Measurements from ENCODE around the gene TNIK.

TNIK gene

GRCh38 chr3:171169443-171169842 lies 290.8 kb downstream of the TNIK start:
- Histone ChIP-seq H3K27ac (no peak overlapping the region), H3K4me3 (no peak overlapping the region)
- DNase-seq (ENCODE audit: low spot score), result no peak
- TF ChIP-seq, protein P1, sequence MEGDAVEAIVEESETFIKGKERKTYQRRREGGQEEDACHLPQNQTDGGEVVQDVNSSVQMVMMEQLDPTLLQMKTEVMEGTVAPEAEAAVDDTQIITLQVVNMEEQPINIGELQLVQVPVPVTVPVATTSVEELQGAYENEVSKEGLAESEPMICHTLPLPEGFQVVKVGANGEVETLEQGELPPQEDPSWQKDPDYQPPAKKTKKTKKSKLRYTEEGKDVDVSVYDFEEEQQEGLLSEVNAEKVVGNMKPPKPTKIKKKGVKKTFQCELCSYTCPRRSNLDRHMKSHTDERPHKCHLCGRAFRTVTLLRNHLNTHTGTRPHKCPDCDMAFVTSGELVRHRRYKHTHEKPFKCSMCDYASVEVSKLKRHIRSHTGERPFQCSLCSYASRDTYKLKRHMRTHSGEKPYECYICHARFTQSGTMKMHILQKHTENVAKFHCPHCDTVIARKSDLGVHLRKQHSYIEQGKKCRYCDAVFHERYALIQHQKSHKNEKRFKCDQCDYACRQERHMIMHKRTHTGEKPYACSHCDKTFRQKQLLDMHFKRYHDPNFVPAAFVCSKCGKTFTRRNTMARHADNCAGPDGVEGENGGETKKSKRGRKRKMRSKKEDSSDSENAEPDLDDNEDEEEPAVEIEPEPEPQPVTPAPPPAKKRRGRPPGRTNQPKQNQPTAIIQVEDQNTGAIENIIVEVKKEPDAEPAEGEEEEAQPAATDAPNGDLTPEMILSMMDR (IDR thresholded peaks at IDR 0.05), result no peak

GRCh38 chr3:171168551-171168950 lies 291.7 kb downstream of the TNIK start:
- H3K4me3 ChIP-seq, result no peak overlapping the region
- DNase-seq (ENCODE audit: low spot score), result no peak
- H3K27ac ChIP-seq, result no peak overlapping the region
- TF ChIP-seq, protein P1 (IDR thresholded peaks at IDR 0.05), result no peak

DNA sequence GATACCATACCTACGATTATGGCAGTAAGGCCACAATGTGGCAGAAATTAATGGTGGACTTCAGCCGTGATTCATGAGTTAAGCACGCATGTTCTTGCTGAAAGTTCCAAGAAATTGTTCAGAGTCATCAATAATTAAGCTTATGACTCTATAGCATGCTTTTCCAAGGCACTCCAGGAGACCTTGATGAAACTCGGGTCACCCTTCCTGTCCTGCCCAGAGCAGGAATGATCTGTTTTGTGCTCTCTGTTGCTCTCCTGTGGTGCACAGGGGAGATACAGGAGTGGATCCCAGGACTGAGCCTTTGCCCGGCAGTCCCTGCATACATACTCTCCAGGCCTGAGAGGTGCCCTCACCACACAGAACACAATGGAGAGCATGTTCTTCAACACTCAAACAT lies 292.1 kb downstream of the TNIK start:
- TF ChIP-seq, protein P1 (IDR thresholded peaks at IDR 0.05), result no peak
- no peak overlapping the region for H3K27ac ChIP-seq
- H3K4me3 ChIP-seq, result no peak overlapping the region
- no peak for DNase-seq (ENCODE audit: low spot score)

GRCh38 chr3:171165983-171166382 lies 294.2 kb downstream of the TNIK start:
- no peak overlapping the region for H3K27ac ChIP-seq
- DNase-seq (ENCODE audit: low spot score), result no peak
- TF ChIP-seq, protein P1 (IDR thresholded peaks at IDR 0.05), result no peak
- H3K4me3 ChIP-seq, result no peak overlapping the region

DNA sequence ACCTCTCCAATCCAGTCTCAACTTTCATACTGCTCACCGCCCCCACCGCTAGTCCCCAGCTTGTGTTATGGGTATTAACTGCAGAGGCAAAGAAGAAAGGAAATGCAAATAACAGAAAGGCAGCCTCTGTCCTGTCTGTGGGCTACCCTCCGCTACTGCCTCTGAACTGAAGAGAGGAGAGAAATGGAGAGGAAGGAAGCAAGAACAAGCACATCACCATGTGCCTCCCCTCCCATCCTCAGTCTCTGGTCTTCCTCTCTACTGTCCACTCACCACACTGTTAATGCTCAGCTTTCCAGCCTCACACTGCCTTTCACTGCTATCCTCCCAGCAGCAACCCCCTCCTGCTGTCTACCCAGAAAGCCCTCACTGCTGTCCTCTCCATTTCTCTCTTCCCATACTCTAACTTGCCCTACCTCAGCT lies 294.7 kb downstream of the TNIK start:
- no peak overlapping the region for H3K4me3 ChIP-seq
- no peak overlapping the region for H3K27ac ChIP-seq
- TF ChIP-seq, protein P1 (IDR thresholded peaks at IDR 0.05), result no peak
- no peak for DNase-seq (ENCODE audit: low spot score)

GRCh38 chr3:171164067-171164465 lies 296.1 kb downstream of the TNIK start:
- Histone ChIP-seq H3K4me3 (no peak overlapping the region), H3K27ac (no peak overlapping the region)
- DNase-seq (ENCODE audit: low spot score), result no peak
- TF ChIP-seq, protein P1 (IDR thresholded peaks at IDR 0.05), result no peak

DNA sequence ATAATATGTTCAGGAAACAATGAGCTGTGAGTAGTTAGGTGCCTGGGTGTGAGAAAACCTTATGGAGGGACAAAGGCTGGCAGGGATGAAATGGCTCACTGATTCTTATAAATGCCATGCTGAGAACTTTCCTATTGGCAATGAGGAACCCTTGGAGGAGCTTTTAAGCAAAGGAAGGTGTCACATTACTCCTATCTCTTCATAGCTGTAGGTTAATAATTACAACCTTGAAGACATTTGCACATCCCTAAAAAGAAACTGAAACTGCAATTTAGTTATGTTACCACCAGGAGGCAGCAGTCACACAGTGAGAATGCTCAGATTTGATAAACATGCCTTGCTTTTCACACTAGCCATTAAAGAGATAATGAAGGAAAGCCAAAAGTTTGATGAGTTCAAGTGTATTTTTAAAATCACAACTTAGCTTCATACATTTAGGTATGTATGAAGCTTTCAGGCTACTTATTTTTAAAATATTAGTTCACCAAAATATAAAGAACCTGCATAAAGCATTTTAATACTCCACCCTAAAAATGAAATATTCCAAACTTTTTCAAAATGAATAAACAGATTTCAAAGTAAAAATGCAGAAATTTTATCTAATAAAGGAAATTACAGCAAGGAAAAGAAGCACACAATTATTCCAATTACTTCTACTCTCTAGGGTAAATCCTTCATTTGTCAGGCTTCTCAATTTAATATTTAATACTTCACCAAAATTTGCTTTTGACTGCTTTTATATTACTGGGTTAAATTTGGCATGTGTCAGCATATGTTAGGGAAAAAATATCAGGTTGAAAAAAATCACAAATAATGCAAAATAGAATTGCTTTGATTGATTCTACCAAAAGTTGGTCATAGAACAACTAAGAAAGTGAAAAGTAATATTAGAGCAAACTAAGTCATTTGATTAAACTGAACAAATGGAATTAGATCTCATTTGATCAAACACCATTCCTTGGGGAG lies 296.8 kb downstream of the TNIK start:
- Histone ChIP-seq H3K4me3 (no peak overlapping the region), H3K27ac (no peak overlapping the region)
- DNase-seq (ENCODE audit: low spot score), result no peak
- TF ChIP-seq, protein P1 (IDR thresholded peaks at IDR 0.05), result no peak

All from coronary artery (tissue), 2 donors.